IPS DF 6.9 (cell line): Measurements from ENCODE around the gene ADAMTS12.

Experiments
- DNase-seq: peaks from one replicate; pipeline ENCODE4 v3.0.0-alpha.2; 2013; ENCODE audit warnings: low read depth, low spot score
- H3K27ac ChIP-seq: one replicate; pipeline ENCODE4 v1.5.1; 2013; ENCODE audit warnings: low read length, control low read depth
- H3K27me3 ChIP-seq: 2 replicates; pipeline ENCODE4 v1.6.1; 2013; ENCODE audit warnings: mild to moderate bottlenecking, low read length; ENCODE audit not compliant: control insufficient read depth, insufficient read depth
- H3K36me3 ChIP-seq: 2 replicates; pipeline ENCODE4 v1.6.1; 2013; ENCODE audit warnings: low read length; ENCODE audit not compliant: control insufficient read depth, insufficient read depth
- H3K4me1 ChIP-seq: 2 replicates; pipeline ENCODE4 v1.6.1; 2013; ENCODE audit warnings: low read length; ENCODE audit not compliant: control insufficient read depth, insufficient read depth
- H3K4me3 ChIP-seq: 2 replicates; pipeline ENCODE4 v1.5.1; 2013; ENCODE audit warnings: mild to moderate bottlenecking, low read length
- H3K9me3 ChIP-seq: 2 replicates; pipeline ENCODE4 v1.6.1; 2013; ENCODE audit warnings: low read length, inconsistent platforms; ENCODE audit not compliant: control insufficient read depth, insufficient read depth
- WGBS: extraction: QIAGEN DNeasy Blood & Tissue Kit; methylation state at CpG from one replicate; pipeline ENCODE4 v1.1.7; 2013; ENCODE audit warnings: mixed read lengths, missing lambda C conversion rate; ENCODE audit not compliant: insufficient read length, insufficient coverage; 5-methylcytosine and 5-hydroxymethylcytosine counted together

The ADAMTS12 gene

DNA sequence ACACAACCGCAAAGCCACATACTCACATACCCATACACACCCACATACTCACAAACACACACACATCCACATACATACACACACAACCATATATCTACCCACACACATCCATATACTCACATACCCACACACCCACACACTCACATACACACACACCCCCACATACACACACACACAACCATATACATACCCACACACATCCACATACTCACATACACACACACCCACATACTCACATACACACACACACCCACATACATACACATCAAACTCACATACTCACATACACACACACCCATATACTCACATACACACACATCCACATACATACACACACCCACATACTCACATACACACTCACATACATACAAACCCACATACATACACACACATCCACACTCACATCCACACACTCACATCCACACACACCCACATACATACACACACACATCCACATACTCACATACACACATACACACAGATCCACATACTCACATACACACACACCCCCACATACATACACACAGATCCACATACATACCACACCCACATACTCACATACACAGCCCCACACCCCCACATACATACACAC is 220.0 kb downstream of the ADAMTS12 start:
- no peaks in the 10 kb centered on the region for H3K4me1 ChIP-seq

GRCh38 chr5:33662722-33663427 is 228.9 kb downstream of the ADAMTS12 start:
- H3K9me3 ChIP-seq: no peaks in the 10 kb centered on the region
- WGBS: no CpG with 5 or more reads among the region's 8 CpGs
- no peaks in the 10 kb centered on the region; the same call in 1 of the 2 replicates for H3K4me1 ChIP-seq
- no peaks in the 10 kb centered on the region for H3K36me3 ChIP-seq
- no peak overlapping the region for H3K4me3 ChIP-seq
- H3K27me3 ChIP-seq: no peaks in the 10 kb centered on the region
- no peak overlapping the region for H3K27ac ChIP-seq
- DNase-seq: no peak

More for the DNA sequence above, 220.0 kb downstream of the ADAMTS12 start:
- no peaks in the 10 kb centered on the region for H3K9me3 ChIP-seq
- no peaks in the 10 kb centered on the region for H3K36me3 ChIP-seq
- no peak for DNase-seq
- no CpG with 5 or more reads among the region's 1 CpG for WGBS
- no peak overlapping the region for H3K4me3 ChIP-seq
- no peaks in the 10 kb centered on the region for H3K27me3 ChIP-seq
- H3K27ac ChIP-seq: no peak overlapping the region

DNA sequence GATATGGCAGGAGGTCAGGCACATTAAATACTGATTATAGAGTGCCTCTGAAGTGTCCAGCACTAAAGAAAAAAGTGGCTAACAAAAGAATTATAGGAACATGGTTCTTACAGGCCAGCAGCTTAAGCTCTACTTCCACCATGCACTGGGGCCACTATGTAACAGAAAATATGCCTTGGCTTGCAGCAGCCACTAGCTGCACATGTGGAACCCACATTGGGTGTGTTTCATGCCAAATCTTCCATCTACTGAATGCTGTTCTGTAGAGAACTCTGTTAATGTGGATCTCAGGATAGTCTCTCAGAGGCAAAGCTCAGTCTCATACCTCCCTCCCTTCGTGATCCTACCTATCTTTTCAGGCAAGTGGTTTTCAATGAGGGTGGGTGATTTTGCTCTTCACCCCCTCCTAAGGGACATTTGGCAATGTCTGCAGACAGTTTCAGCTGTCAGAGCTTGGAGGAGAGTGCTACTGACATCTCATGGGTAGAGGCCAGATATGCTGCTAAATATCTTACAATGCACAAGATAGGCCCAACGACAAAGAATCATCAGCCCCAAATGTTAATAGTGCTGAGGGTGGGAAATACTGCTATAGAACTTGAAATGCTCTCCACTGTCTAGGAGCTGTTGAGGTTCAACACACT is 232.1 kb downstream of the ADAMTS12 start:
- no peaks in the 10 kb centered on the region for H3K27me3 ChIP-seq
- no peaks in the 10 kb centered on the region for H3K36me3 ChIP-seq
- no peaks in the 10 kb centered on the region for H3K9me3 ChIP-seq
- H3K4me3 ChIP-seq: no peak overlapping the region
- H3K27ac ChIP-seq: no peak overlapping the region
- no peaks in the 10 kb centered on the region for H3K4me1 ChIP-seq
- WGBS: no CpG with 5 or more reads among the region's 2 CpGs
- DNase-seq: no peak

DNA sequence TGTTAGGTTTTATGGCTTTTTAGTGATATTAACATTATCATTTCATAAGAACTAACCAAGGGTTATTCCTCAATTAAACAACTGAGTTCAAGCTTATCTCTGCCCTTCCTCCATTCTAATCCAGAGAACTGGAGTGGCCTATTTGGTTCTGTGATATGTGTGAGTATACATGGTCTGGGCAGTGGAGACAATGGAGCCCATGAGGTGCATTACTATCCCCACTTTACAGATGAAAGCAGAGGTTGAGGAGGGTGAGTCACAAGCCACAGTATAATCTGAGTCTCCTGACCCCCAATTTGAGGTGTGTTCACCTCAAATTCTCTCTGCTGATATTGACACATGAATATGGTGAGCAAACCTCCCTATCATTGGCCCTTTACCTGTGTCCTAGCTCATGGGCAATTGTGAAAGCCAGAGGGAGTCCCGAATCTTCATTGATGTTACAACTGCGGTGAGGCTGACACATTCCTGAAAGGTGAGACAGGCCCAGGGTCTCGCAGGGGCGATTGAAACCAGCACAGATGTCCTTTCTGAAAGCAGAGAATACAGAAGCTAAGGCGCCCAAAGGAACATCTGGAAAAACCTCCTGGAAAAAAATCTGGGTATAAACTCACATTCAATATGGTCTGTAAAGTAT is 233.9 kb downstream of the ADAMTS12 start:
- no peak overlapping the region for H3K27ac ChIP-seq
- H3K4me3 ChIP-seq: no peak overlapping the region
- H3K4me1 ChIP-seq: no peaks in the 10 kb centered on the region
- WGBS: no CpG with 5 or more reads among the region's 5 CpGs
- no peaks in the 10 kb centered on the region for H3K36me3 ChIP-seq
- H3K9me3 ChIP-seq: no peaks in the 10 kb centered on the region
- peak; percentile 31 for DNase-seq
- no peaks in the 10 kb centered on the region for H3K27me3 ChIP-seq

DNA sequence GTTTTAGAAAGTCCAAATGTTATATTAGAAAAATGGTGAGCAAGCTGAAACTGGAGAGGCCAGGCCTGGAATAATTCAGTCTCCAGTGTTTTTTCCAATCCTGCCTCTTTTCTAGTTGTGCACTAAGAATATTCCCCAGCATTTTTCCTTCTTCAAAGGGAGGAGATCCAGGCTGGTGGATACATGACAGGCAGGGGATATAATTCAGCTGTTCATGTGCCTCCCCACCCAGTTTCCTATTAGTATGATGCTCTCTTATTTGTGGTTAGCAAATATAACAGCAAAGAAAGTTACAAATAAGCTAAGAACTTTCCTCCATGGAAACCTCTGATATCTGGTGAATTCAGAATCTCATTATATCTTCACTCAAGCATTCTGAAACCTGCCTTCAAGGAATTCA is 234.6 kb downstream of the ADAMTS12 start:
- no peak for DNase-seq
- Histone ChIP-seq H3K27ac (no peak overlapping the region), H3K27me3 (no peaks in the 10 kb centered on the region), H3K36me3 (no peaks in the 10 kb centered on the region), H3K4me3 (no peak overlapping the region), H3K4me1 (no peaks in the 10 kb centered on the region), H3K9me3 (no peaks in the 10 kb centered on the region)

DNA sequence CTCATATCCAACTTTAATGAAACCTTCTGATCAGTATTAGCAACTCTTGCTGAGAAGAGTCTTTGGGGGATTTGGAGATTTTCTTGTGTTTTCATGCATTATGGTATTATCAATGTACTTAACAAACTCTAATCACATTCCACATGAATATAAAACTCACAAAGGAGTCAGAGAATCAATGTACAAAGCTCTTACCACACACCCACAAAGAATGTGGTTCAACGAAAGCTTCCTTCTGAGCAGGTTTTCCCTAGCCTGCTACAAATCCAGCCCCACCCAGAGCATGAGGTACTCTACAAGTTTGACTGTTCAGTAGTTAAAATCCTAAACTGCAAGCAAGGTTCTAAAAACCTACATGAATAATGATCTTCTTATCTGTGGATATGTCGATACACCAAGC is 240.9 kb downstream of the ADAMTS12 start:
- no peaks in the 10 kb centered on the region for H3K27me3 ChIP-seq
- WGBS: no CpG with 5 or more reads among the region's 2 CpGs
- no peak for DNase-seq

GRCh38 chr5:33649549-33650482 is 242.0 kb downstream of the ADAMTS12 start:
- Histone ChIP-seq H3K9me3 (no peaks in the 10 kb centered on the region), H3K27me3 (no peaks in the 10 kb centered on the region), H3K4me1 (no peaks in the 10 kb centered on the region), H3K27ac (no peak overlapping the region), H3K36me3 (no peaks in the 10 kb centered on the region), H3K4me3 (no peak overlapping the region)
- no peak for DNase-seq
- no CpG with 5 or more reads among the region's 10 CpGs for WGBS

More for the DNA sequence above, 240.9 kb downstream of the ADAMTS12 start:
- Histone ChIP-seq H3K9me3 (no peaks in the 10 kb centered on the region), H3K4me3 (no peak overlapping the region), H3K27ac (no peak overlapping the region), H3K36me3 (no peaks in the 10 kb centered on the region), H3K4me1 (no peaks in the 10 kb centered on the region)

DNA sequence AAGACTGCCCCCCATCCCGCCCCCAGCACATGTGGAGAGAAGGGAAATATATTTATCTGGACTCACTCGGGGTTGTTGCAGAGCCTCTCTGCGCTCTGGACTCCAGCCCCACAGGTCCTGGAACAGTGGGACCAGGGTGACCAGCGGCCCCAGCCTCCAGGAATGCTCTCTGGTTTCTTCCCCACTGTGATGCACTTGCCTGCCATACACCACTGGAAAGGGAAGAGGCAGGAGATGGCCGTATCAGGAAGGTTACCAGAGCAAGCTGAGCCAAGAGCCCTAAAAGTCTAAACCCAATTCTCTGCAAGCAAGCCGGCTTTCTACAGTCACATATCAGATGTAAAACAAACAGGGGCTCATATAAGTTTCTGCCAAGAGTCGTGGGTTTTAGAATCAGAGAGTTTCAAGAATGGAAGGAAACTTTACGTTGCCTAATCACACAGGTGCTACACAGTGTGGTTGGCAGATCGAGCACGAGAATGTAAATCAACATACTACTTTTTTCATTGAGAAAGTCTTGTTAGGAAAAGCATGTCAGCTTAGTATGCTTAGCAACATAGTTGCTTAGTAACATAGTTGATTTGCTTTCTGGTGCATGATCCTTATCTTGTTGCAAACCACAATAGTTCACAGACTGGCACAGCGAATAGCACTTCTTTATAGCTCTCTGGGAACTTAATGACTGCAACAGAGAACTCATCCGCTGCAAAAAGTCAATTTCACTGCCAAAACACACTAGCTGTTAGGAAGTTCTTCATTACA is 249.9 kb downstream of the ADAMTS12 start:
- H3K27me3 ChIP-seq: no peaks in the 10 kb centered on the region
- no peaks in the 10 kb centered on the region for H3K4me1 ChIP-seq
- H3K27ac ChIP-seq: no peak overlapping the region
- DNase-seq: no peak
- no peaks in the 10 kb centered on the region for H3K9me3 ChIP-seq
- WGBS: no CpG with 5 or more reads among the region's 12 CpGs
- no peak overlapping the region for H3K4me3 ChIP-seq
- no peaks in the 10 kb centered on the region for H3K36me3 ChIP-seq

- H3K4me1 ChIP-seq: no peaks in the 10 kb centered on the region
- no CpG with 5 or more reads among the region's 7 CpGs for WGBS
- H3K36me3 ChIP-seq: no peaks in the 10 kb centered on the region
- H3K27me3 ChIP-seq: no peaks in the 10 kb centered on the region
- no peak for DNase-seq
- no peak overlapping the region for H3K27ac ChIP-seq
- H3K9me3 ChIP-seq: no peaks in the 10 kb centered on the region
- H3K4me3 ChIP-seq: no peak overlapping the region
Observed at GRCh38 chr5:33639474-33639873, 252.3 kb downstream of the ADAMTS12 start.
